CD4-positive, CD25-positive, alpha-beta regulatory T cell (primary cell): Measurements from ENCODE around the gene SIDT2. TPM values are rescaled to one million over a fixed set of nuclear protein-coding genes. Genes with fewer than 3 reads are reported as not detected.
"Not testable (repeated sequence)": the region's sequence is repeated elsewhere in the genome, so short reads cannot be mapped to it uniquely, and the experiment has no call there.

Experiments
- ATAC-seq, 2 donors: fragments of 150-1000 bp; cut with Tn5 transposase; one replicate each; pipeline ENCODE4 v1.10.0; 2021; ENCODE audit warnings: low read depth in 2 of 2, moderate number of reproducible peaks in 2 of 2, moderate library complexity in 1 of 2
- DNase-seq, 3 donors: peaks; one replicate each; pipeline versions ENCODE4 v3.0.0 to v3.0.0-alpha.2; 2012 to 2022; ENCODE audit warnings: mixed read lengths in 1 of 3
- H3K27ac ChIP-seq: one replicate; pipeline ENCODE4 v1.7.0; 2013; ENCODE audit warnings: mild to moderate bottlenecking, low read length; ENCODE audit not compliant: insufficient read depth, poor library complexity, severe bottlenecking
- H3K27me3 ChIP-seq: one replicate; pipeline ENCODE4 v1.7.0; 2013; ENCODE audit warnings: low read length; ENCODE audit not compliant: control insufficient read depth, insufficient read depth
- H3K36me3 ChIP-seq: one replicate; pipeline ENCODE4 v1.7.0; 2013; ENCODE audit warnings: mild to moderate bottlenecking, low read length, moderate library complexity; ENCODE audit not compliant: control insufficient read depth, insufficient read depth
- H3K4me1 ChIP-seq: 2 replicates; pipeline ENCODE4 v1.7.0; 2013; ENCODE audit warnings: mild to moderate bottlenecking, low read length; ENCODE audit not compliant: insufficient read depth, control insufficient read depth, poor library complexity, severe bottlenecking
- H3K4me3 ChIP-seq: one replicate; pipeline ENCODE4 v1.7.0; 2013; ENCODE audit warnings: low read depth, mild to moderate bottlenecking, low read length, moderate library complexity
- H3K9me3 ChIP-seq, 2 experiments: 1 replicate in 1 of 2; 2 replicates in 1 of 2; pipeline ENCODE4 v1.7.0; 2013; ENCODE audit warnings: low read length in 2 of 2, mild to moderate bottlenecking in 1 of 2, moderate library complexity in 1 of 2; ENCODE audit not compliant: control insufficient read depth in 2 of 2
- H3K27ac Mint-ChIP-seq, 3 donors: one replicate each; pipeline ENCODE4 v1.8.0; 2020 to 2022; ENCODE audit warnings: mild to moderate bottlenecking in 3 of 3, mixed read lengths in 3 of 3, moderate library complexity in 2 of 3
- H3K27me3 Mint-ChIP-seq: one replicate; pipeline ENCODE4 v1.8.0; 2022; ENCODE audit warnings: mild to moderate bottlenecking, mixed read lengths
- H3K36me3 Mint-ChIP-seq: one replicate; pipeline ENCODE4 v1.8.0; 2020; ENCODE audit warnings: mixed read lengths
- H3K4me1 Mint-ChIP-seq, 4 donors: one replicate each; pipeline ENCODE4 v1.8.0; 2020 to 2022; ENCODE audit warnings: mixed read lengths in 4 of 4, mild to moderate bottlenecking in 1 of 4
- H3K4me3 Mint-ChIP-seq, 4 donors: one replicate each; pipeline ENCODE4 v1.8.0; 2020 to 2022; ENCODE audit warnings: mild to moderate bottlenecking in 4 of 4, mixed read lengths in 4 of 4, moderate library complexity in 3 of 4
- H3K9me3 Mint-ChIP-seq, 7 donors: one replicate each; pipeline ENCODE4 v1.8.0; 2020 to 2022; ENCODE audit warnings: mixed read lengths in 7 of 7, mild to moderate bottlenecking in 3 of 7, moderate library complexity in 2 of 7
- polyA plus RNA-seq, 4 donors: library from polyadenylated mRNA; unstranded; fragments of 300-500 nt; fragmentation: Illumina TruSeq; gene quantifications; one replicate each; pipeline ENCODE4 v1.2.3, GENCODE V29; 2021
- total RNA-seq: library from RNA; stranded (reverse); gene quantifications from one replicate; pipeline ENCODE4 v1.2.3, GENCODE V29; 2022

Gene SIDT2
- total and polyA plus RNA-seq, 5 donors from 2014 or later = 2.5 to 129 (median 5.4) TPM

DNA sequence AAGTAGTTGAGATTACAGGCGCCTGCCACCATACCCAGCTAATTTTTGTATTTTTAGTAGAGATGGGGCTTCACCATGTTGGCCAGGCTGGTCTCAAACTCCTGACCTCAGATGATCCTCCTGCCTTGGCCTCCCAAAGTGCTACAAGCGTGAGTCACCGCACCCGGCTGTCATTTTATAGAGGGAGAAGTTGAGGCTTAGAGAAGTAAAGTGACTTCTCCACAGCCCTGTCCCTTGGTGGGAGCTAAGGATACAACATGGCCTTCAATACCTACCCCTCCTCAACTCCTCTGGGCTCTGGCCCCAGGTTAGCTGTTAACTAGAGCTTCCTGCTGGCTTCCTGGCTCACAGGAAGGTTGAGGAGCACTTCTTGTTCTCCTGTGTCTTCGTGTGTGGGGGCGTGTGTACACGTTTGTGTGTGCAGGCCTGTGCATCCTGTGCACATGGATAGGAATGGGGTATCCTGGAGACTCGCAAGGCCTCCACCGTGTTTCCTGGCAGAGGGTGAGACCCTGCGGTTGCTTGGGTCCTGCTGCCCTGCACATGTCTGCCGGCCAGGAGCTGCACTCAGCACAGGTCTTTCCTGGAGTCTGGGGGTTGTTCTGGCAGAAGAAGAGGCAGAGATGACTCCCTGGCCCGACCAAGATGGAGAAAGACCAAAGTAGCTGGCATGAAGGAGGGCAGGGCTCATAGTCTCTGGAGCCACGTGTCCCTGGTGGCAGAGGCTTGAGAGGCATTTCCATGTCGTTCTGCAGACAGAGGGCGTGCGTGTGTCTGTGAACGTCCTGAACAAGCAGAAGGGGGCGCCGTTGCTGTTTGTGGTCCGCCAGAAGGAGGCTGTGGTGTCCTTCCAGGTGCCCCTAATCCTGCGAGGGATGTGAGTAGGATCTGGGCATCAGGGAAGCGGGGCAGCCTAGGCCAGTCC, 2.4 kb downstream of the SIDT2 start:
- Histone ChIP-seq H3K9me3 (no peaks in the 10 kb centered on the region), H3K4me1 (peaks cover 27% of the 10 kb centered on the region), H3K4me3 (peak overlapping the region; percentile 0), H3K27me3 (no peaks in the 10 kb centered on the region), H3K36me3 (peaks cover 10% of the 10 kb centered on the region), H3K27ac (no peak overlapping the region)
- H3K27me3 Mint-ChIP-seq = no peaks in the 10 kb centered on the region
- DNase-seq (peak; percentile 38 to 81 (median 49)), ATAC-seq (peak; percentile 25 to 40)
- peak overlapping the region in 2 of 3 donors; percentile 96 to 97 for H3K27ac Mint-ChIP-seq
- H3K36me3 Mint-ChIP-seq = peaks cover 9% of the 10 kb centered on the region
- H3K4me1 Mint-ChIP-seq = peaks cover 13 to 39% (median 25%) of the 10 kb centered on the region in 4 donors
- peak overlapping the region; percentile 96 to 98 (median 96) for H3K4me3 Mint-ChIP-seq
- H3K9me3 Mint-ChIP-seq = no peaks in the 10 kb centered on the region

GRCh38 chr11:117181586-117182550, 3.3 kb downstream of the SIDT2 start:
- DNase-seq = no peak
- no peaks in the 10 kb centered on the region for H3K9me3 Mint-ChIP-seq
- H3K4me3 ChIP-seq = no peak overlapping the region

DNA sequence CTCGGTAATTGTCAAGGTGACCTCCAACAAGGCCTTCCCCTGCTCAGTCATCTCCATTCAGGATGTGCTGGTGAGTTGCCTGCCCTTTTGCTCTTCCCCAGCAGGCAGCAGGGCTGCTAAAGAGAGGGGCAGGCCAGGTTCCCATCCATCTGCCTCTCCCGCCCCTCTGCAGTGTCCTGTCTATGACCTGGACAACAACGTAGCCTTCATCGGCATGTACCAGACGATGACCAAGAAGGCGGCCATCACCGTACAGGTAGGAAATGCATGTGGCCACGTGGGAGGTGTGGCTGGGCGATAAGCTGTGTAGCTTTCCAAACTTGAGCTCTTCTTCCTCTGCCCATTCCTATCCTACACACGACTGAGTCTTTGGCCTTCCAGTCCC, 4.0 kb downstream of the SIDT2 start:
- peaks cover 15 to 39% (median 26%) of the 10 kb centered on the region in 4 donors for H3K4me1 Mint-ChIP-seq
- peak overlapping the region in 3 of 4 donors; percentile 19 to 47 (median 38) for H3K4me3 Mint-ChIP-seq

More at GRCh38 chr11:117181586-117182550, 3.3 kb downstream of the SIDT2 start:
- Mint-ChIP-seq H3K27ac (peak overlapping the region; percentile 48 to 97 (median 84)), H3K4me3 (peak overlapping the region in 1 of 4 donors; percentile 98), H3K27me3 (no peaks in the 10 kb centered on the region), H3K36me3 (peaks cover 9% of the 10 kb centered on the region), H3K4me1 (peaks cover 13 to 39% (median 27%) of the 10 kb centered on the region in 4 donors)
- Histone ChIP-seq H3K9me3 (no peaks in the 10 kb centered on the region), H3K27me3 (no peaks in the 10 kb centered on the region), H3K4me1 (peaks cover 27% of the 10 kb centered on the region), H3K27ac (no peak overlapping the region), H3K36me3 (peaks cover 10% of the 10 kb centered on the region)
- ATAC-seq = no peak

DNA sequence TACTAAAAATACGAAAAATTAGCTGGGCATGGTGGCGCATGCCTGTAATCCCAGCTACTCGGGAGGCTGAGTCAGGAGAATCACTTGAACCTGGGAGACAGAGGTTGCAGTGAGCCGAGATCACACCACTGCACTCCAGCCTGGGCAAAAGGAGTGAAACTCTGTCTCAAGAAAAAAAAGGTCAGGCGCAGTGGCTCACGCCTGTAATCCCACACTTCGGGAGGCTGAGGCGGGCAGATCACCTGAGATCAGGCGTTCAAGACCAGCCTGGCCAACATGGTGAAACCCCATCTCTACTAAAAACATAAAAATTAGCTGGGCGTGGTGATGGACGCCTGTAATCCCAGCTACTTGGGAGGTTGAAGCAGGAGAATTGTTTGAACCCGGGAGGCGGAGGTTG, 4.6 kb downstream of the SIDT2 start:
- H3K9me3 Mint-ChIP-seq, H3K27ac ChIP-seq, H3K4me3 ChIP-seq, DNase-seq, H3K9me3 ChIP-seq, ATAC-seq, H3K27ac Mint-ChIP-seq, H3K27me3 Mint-ChIP-seq, H3K27me3 ChIP-seq: not testable (repeated sequence)
- H3K36me3 ChIP-seq = peaks cover 10% of the 10 kb centered on the region
- H3K4me1 ChIP-seq = peaks cover 23% of the 10 kb centered on the region
- Mint-ChIP-seq H3K4me3 (peak overlapping the region in 1 of 4 donors; percentile 47), H3K4me1 (peaks cover 9 to 34% (median 21%) of the 10 kb centered on the region in 4 donors), H3K36me3 (peaks cover 16% of the 10 kb centered on the region)

More for the DNA sequence above, 4.0 kb downstream of the SIDT2 start:
- Mint-ChIP-seq H3K27me3 (no peaks in the 10 kb centered on the region), H3K27ac (no peak overlapping the region), H3K36me3 (peaks cover 15% of the 10 kb centered on the region), H3K9me3 (no peaks in the 10 kb centered on the region)
- no peak for DNase-seq
- peaks cover 10% of the 10 kb centered on the region for H3K36me3 ChIP-seq
- H3K27ac ChIP-seq = no peak overlapping the region
- no peaks in the 10 kb centered on the region for H3K9me3 ChIP-seq
- peaks cover 27% of the 10 kb centered on the region for H3K4me1 ChIP-seq
- H3K4me3 ChIP-seq = no peak overlapping the region
- no peak for ATAC-seq
- H3K27me3 ChIP-seq = no peaks in the 10 kb centered on the region

DNA sequence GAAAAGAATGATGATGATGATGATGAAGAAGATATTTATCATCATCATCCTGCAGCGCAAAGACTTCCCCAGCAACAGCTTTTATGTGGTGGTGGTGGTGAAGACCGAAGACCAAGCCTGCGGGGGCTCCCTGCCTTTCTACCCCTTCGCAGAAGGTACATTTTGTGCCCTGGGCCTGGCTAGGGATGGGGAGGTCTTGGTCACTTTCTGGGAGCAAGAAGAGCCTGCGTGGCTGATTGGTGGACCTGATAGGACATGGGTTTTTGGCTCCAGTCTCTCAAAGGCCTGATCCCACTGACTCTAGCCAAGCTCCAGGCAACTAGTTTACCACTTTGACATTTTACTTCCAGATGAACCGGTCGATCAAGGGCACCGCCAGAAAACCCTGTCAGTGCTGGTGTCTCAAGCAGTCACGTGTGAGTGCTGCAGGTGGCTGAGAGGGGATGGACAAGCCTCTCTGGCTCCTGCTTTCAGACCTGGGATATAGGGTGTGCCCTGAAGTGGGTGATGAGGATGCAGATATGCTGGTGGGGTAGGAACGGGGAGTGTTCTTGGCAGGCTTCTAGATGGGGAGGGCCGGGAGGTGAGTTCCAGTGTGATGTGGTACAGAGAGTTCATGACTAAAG, 5.3 kb downstream of the SIDT2 start:
- no peak overlapping the region for H3K4me3 Mint-ChIP-seq
- H3K4me1 Mint-ChIP-seq = peaks cover 9 to 27% (median 19%) of the 10 kb centered on the region in 4 donors

DNA sequence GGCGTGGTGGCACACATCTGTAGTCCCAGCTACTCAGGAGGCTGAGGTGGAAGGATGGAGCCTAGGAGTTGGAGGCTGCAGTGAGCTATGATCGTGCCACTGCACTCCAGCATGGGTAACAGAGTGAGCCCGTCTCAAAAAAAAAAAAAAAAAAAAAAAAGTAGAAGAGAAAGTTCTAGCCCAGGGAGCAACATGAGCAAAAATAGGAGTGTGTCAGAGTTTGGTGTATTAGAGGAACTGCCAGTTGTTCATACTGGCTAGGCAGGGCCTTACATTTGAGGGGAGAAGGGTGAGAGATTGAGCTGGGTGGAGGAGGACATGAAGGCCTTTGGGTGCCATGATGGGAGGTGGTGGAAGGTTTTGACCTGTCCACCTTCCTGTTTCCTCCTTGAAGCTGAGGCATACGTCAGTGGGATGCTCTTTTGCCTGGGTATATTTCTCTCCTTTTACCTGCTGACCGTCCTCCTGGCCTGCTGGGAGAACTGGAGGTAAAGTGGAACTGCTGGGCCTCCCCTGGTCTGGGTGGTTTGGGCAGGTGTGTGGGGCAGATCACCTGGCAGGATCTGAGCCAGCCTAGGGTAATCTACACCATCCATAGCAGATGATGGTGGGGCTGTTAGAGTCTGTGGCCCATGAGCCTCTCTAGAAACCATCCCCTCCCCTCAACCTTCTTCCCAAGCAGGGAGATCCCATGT, 7.3 kb downstream of the SIDT2 start:
- H3K36me3 ChIP-seq = peaks cover 19% of the 10 kb centered on the region
- Mint-ChIP-seq H3K4me1 (peaks cover 5 to 12% (median 11%) of the 10 kb centered on the region in 4 donors), H3K9me3 (no peaks in the 10 kb centered on the region), H3K4me3 (peak overlapping the region in 1 of 4 donors; percentile 32), H3K27ac (peak overlapping the region in 2 of 3 donors; percentile 81 to 85), H3K36me3 (peaks cover 16% of the 10 kb centered on the region), H3K27me3 (no peaks in the 10 kb centered on the region)
- DNase-seq (no peak), ATAC-seq (no peak)
- H3K4me3 ChIP-seq = no peak overlapping the region
- no peaks in the 10 kb centered on the region for H3K9me3 ChIP-seq
- H3K4me1 ChIP-seq = peaks cover 3% of the 10 kb centered on the region
- no peaks in the 10 kb centered on the region for H3K27me3 ChIP-seq
- H3K27ac ChIP-seq = no peak overlapping the region

More for the DNA sequence above, 5.3 kb downstream of the SIDT2 start:
- Mint-ChIP-seq H3K27ac (no peak overlapping the region), H3K27me3 (no peaks in the 10 kb centered on the region), H3K9me3 (no peaks in the 10 kb centered on the region), H3K36me3 (peaks cover 16% of the 10 kb centered on the region)
- no peak for DNase-seq
- H3K27ac ChIP-seq = no peak overlapping the region
- peaks cover 10% of the 10 kb centered on the region for H3K36me3 ChIP-seq
- H3K27me3 ChIP-seq = no peaks in the 10 kb centered on the region
- ATAC-seq = no peak
- H3K4me1 ChIP-seq = peaks cover 20% of the 10 kb centered on the region
- no peaks in the 10 kb centered on the region for H3K9me3 ChIP-seq
- H3K4me3 ChIP-seq = no peak overlapping the region

GRCh38 chr11:117186431-117186761, 7.9 kb downstream of the SIDT2 start:
- DNase-seq (no peak), ATAC-seq (no peak)
- Histone ChIP-seq H3K27me3 (no peaks in the 10 kb centered on the region), H3K36me3 (peaks cover 19% of the 10 kb centered on the region), H3K4me3 (no peak overlapping the region), H3K27ac (no peak overlapping the region), H3K9me3 (no peaks in the 10 kb centered on the region), H3K4me1 (no peaks in the 10 kb centered on the region)
- no peaks in the 10 kb centered on the region for H3K27me3 Mint-ChIP-seq
- no peaks in the 10 kb centered on the region for H3K9me3 Mint-ChIP-seq
- H3K36me3 Mint-ChIP-seq = peaks cover 16% of the 10 kb centered on the region
- H3K27ac Mint-ChIP-seq = peak overlapping the region in 1 of 3 donors; percentile 81
- peak overlapping the region in 1 of 4 donors; percentile 32 for H3K4me3 Mint-ChIP-seq
- H3K4me1 Mint-ChIP-seq = peaks cover 5 to 7% (median 6%) of the 10 kb centered on the region in 4 donors
